Hematopoietic multipotent progenitor cell treated with erythropoietin and hydrocortisone succinate and interleukin-3 and kit ligand, for 8 days (in vitro differentiated cells): ENCODE data around the gene NINJ2.
"Not testable (repeated sequence)": the region's sequence is repeated elsewhere in the genome, so short reads cannot be mapped to it uniquely, and the experiment has no call there.

ENCODE experiments used
- DNase-seq: peaks from one replicate; pipeline ENCODE4 v3.0.0-alpha.2; 2015

The NINJ2 gene

DNA sequence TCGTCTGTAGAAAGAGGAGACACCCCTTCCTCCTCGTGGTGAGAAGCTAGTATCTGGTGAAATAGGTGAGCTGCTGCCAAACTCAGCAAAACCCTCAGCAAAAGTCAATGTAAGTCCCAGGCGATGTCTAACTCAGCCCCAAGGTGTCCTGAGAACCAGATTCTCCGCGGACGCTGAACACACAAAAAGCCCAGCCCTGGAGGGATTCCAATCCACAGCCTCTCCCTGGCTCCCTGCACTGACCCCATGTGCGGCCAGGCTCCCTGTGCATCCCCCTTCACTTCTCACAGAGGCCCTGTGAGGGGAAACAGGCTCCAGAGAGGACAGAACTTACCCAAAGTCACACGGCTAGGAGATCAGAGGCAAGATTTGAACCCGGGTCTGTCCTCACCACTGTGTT lies 81.5 kb downstream of the NINJ2 start:
- DNase-seq = no peak

DNA sequence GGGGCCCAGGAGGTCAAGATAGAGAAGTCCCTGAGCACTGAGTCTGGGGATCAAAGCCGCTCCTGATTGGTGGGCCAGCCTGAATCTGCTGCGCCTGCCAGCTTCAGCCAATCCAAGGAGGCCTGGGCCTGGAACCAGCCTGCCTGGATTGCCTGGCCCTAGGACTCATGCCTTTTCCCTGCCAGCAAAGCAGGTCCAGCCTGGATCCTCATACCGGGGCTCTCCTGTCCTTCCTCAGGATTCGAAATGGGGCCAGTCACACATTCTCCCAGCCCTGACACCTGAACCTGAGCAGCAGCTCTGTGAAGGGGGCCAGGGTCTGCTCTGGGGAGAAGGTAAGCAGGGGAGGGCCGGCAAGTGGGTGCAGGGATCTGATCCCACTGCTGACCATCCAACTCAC lies 81.9 kb downstream of the NINJ2 start:
- DNase-seq = no peak

DNA sequence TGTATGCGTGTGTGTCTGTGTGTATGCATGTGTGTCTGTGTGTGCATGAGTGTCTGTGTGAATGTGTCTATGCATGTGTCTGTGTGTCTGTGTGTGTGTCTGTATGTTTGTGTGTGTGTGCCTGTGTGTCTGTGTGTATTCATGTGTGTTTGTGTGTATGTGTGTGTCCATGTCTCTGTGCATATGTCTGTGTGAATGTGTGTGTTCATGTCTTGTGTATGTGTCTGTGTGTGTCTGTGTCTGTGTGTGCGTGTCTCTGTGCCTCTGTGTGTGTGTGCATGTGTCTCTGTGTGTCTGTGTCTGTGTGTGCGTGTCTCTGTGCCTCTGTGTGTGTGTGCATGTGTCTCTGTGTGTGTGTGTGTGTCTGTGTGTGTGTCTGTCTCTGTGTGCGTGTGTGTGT lies 82.4 kb downstream of the NINJ2 start:
- no peak for DNase-seq

DNA sequence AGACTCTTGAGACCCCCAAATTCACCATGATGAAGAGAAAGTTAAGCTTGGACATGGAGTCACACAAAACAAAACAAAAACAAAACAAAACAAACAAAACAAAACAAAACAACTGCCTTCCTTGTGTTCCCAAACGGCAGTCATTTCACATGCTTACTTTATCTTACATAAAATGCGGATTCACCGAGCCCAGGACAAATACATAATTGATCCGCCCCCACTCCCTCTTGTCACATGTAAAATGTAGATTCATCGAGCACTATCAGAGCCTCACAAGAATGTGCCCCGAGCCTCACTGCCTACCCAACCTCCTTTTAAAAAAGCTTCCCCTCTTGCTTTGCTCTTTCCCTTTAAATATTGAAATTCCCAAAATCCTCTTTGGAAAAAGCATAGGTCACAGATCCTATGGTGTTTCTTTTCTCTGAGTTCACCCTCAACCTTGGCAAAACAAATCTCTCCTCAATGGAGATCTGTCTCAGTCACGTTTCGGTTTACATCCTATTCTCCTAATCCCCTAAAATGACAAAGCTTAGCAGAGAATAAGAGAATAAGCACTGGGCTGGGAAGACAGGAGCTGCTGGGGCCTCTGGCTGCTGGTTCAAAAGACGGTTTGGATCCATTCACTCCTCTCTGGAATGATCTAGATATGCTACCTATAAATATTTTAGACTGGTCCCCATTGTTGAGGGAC lies 83.7 kb downstream of the NINJ2 start:
- no peak for DNase-seq

DNA sequence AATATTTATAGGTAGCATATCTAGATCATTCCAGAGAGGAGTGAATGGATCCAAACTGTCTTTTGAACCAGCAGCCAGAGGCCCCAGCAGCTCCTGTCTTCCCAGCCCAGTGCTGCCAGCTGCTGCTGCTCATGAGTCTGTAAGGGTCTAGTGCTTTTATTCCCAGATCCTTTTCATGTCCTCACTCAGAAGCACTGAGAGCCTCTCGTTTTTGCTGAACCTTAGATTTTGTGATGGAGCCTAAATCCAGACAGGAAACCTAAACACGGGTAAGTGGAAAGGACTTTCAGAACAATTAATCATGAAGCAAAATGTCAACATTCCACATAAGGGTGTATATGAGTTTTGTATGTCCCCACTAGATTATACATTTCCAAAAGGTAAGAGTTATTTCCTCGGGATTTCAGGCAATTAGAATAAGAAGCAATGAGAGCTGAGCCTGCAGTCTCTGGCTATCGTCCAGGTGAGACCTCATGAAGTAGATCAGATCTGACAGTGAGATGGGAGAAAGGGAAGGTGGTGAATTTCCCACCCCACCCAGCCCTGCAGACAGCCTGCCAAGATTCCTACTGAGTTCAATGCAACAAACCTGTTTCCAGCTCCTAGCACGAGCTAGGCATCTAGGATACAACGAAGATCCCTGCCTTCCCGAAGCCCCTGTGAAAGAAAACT lies 84.4 kb downstream of the NINJ2 start:
- DNase-seq = no peak

DNA sequence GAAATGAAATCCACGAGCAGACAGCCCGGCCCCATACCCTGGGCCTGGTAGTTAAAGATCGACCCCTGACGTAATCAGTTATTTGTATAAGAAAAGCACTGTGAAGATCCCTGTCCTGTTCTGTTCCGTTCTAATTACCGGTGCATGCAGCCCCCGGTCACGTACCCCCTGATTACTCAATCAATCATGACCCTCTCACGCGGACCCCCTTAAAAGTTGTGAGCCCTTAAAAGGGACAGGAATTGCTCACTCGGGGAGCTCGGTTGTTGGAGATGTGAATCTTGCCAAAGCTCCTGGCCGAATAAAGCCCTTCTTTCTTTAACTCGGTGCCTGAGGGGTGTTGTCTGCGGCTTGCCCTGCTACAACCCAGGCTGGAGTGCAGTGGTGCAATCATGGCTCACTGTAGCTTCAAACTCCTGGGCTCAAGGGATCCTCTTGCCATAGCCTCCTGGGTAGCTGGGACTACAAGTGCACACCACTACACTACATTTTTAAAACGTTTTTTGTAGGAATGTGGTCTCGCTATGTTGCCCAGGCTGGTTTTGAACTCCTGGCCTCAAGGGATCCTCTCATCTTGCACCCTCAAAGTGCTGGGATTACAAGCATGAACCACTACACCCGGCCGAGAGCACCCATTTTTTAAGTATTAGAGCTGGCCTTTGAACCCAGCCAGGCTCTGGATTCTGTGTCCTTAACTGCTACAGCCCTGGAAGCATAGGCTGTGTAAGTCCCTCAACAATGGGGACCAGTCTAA lies 85.1 kb downstream of the NINJ2 start:
- DNase-seq = not testable (repeated sequence)

DNA sequence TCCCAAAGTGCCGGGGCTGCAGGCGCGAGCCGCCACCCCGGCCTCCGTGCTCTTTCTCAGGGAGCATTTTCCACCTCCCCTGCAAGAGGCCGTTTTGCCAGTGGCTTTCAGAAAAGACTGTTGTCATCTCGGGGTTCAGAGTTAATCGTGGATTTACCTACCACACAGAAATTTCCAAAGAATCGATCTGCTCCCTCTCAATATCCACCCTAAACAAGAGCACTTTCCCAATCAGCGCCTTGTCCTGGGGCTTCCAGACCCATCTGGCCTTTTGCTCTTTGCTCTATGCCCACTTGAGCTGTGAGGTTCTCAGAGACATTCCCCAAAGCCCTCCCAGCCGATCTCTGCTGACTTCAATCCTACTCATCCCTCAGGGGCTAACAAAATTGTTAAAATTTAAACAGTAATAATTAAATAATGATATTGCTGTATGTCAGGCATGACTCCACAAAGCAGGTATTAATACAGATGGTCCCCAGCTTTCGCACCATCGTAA lies 86.6 kb downstream of the NINJ2 start:
- DNase-seq = no peak

DNA sequence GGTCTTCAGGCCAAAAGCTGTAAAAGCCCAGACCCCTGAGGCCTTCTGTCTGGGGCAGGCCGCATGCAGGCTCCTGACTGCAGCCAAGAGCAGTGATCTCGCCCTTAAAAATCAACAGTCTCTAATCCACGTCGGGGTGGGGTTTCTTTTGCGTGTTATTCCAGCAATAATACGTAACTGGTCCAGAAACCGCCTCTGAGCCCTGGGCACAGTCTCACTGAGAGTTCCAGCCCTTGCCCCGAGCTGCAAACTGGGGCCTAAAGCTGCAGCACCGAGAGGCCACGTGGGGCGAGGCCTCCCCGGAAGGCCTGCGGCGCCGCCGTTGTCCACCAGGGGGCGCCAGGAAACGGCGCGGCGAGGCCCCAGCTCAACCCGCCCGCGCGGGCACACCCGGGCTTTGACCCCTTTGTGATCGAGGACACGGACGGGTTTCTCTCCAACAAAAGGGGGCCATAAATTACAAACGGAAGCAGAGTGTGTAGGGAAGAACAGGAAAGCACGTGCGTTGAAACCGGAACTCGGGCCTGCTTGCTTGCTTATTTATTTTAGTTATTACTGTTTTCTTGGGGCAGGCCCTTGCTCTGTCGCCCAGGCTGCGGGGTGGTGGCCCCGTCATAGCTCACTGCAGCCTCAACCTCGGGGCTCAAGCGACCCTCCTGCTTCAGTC lies 87.2 kb downstream of the NINJ2 start:
- peak; percentile 81 for DNase-seq

DNA sequence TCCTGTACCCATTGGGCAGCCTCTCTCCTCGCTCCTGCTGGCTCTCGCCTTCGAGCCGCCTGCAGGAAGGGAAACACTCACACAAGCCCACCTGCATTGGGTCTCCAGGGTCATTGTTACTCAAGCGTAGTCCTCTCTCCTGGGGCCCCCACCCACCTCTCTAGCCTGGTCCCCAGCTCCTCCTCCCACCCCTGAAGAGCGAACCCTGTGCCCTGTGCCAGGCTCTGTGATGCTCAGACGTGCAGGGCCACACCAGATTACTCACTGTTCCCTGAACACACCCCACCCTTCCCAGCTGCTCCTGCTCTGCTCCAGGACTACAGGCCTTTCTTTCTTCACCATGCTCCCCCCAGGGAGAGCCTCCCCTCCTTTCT lies 88.1 kb downstream of the NINJ2 start:
- no peak for DNase-seq

DNA sequence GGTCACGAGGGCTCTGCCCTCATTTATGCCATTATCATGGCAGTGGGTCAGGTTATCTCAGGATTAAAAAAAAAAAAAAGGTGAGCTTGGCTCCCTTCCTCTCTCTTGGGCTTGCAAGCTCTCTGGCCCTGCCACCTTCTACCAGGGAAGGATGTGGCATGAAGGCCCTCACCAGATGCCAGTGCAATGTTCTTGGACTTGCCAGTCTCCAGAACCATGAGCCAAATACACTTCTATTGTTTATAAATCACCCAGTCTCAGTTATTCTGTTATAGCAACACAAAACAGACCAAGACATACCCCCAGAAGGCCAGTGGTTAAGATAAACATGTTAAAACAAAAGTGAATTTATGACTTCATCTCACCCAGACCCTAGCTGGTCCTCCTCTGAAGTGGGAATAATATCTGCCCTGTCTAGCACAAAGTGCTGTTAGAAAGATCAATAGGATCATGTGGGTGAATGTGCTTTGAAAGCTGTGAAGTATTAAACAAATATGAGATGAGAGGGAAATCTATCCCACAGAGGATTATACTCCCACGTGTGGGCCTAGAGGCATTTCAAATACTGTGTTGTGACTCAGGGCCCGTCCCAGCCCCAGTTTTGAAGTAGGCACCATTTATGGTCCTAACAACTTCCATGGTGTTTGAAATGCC lies 88.6 kb downstream of the NINJ2 start:
- no peak for DNase-seq

DNA sequence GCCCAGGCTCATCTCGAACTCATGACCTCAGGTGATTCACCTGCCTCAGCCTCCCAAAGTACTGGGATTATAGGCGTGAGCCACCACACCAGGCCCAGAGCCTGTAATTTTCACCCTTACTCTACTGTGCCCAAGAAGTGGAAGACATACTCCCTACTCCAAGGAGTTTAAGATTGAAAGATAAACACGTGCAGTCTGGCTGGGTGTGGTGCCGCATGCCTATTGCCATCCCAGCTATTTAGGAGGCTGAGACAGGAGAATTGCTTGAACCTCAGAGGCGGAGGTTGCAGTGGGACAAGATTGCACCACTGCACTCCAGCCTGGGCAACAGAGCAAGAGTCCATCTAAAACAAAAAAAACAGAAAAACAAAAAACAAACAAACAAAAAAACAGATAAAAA lies 90.0 kb downstream of the NINJ2 start:
- DNase-seq = no peak

DNA sequence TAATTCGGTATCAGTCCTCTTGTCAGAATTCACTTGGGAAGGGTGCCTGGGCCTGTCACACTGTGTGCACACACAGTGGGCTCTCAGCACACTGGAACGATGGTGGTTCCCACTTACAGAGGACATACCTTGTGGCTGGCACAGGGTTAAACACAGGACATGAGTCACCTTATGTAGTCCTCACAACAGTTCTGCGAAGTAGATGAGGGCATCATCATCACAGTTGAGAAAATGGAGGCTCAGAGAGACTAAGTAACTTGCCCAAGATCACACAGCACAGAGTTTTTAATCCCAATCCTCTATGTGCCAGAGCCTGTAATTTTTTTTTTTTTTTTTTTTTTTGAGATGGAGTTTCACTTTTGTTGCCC lies 90.7 kb downstream of the NINJ2 start:
- DNase-seq = no peak

DNA sequence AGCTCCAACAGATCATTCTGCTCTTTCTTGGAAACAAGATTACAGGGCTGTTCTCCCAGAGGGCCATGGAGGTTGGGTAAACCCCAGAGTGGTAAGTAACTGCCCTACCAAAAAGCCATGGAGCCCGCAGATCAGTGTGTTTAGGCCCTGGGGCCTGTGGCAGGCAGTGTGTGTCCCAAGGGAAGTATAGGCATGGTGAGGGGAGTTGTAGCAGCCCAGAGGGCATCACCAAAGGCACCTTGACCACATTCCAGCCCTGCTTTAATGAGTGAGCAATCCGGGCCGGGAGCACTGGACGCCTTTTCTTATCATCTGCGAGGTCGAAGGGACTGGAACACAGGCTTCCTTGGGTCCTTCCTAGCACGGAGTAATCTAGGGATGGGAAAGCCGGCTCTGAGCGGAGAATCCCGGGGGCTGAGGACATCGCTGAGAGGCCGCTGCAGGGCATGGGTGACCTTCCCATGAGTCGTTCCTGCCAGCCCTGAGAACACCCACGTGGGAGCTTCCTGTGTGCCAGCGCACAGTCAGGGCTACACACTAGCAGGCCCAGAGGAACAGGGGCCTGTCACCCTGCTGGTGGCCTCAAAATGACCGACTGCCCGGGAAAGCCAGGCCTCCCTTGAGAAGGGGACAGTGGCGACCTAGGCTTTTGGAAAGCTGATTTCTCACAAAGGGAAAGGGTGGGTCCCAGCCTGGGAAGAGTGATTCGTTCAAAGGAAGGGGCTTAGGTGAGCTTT lies 91.3 kb downstream of the NINJ2 start:
- no peak for DNase-seq

DNA sequence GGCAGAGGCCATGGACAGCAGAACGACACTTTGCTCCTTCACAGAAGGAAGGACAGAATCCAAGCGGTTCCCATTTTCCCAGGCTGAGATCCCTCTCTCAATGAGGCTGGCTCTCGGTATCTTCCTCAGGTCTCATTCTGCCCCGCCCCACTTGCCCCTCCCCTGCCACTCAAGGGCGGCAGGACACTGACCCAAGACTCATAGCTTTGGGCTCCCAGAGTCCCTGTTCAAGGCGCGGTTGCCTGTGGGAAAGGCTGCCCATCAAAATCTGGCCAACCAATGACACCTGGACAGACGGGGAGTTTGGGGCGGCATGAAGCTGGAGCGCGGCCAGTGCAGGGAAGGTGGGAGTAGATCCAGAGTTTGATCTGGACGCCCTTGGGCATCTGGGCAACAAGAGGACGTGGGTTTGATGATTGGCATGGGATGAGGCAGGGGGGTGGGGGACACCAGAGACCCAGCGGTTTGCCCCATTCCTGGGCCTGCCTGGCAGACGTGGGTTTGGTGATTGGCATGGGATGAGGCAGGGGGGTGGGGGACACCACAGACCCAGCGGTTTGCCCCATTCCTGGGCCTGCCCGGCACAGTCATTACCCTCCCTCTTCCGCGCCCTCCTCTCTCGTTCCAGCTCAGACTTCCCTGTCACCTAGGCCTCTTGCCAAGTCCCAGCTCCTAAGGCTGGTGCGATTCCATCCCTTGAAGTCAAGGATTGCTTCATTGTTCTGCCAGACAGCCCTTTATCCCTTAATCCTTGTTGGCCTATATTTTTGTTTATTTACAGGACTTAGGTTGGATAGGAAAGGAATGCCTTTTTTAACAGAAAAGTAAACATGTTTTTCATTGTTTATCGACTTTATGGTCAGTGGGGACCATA lies 92.1 kb downstream of the NINJ2 start:
- DNase-seq = no peak

DNA sequence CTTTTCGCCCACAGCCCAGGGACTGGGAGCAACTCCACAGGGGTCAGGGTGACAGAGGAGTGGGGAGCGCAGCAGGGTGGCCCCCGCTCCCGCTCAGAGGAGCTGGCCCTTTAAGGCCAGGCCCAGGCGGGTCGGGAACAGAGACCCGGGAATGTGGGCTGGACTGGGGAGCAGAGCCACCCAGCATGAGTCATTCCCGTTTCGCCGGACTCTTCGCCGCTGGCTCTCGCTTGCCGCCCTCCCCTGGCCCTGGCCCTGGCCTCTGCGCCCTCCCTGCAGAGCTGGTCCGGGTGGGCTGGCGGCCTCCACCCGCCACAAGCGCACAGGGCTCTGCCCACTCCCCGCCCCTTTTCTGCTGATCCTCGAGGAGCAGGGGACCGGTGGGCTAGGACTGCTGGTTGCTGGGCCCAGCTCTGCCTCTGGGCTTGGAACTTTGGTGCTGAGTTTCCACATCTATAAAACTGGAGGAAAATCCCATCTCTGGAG lies 92.8 kb downstream of the NINJ2 start:
- no peak for DNase-seq

DNA sequence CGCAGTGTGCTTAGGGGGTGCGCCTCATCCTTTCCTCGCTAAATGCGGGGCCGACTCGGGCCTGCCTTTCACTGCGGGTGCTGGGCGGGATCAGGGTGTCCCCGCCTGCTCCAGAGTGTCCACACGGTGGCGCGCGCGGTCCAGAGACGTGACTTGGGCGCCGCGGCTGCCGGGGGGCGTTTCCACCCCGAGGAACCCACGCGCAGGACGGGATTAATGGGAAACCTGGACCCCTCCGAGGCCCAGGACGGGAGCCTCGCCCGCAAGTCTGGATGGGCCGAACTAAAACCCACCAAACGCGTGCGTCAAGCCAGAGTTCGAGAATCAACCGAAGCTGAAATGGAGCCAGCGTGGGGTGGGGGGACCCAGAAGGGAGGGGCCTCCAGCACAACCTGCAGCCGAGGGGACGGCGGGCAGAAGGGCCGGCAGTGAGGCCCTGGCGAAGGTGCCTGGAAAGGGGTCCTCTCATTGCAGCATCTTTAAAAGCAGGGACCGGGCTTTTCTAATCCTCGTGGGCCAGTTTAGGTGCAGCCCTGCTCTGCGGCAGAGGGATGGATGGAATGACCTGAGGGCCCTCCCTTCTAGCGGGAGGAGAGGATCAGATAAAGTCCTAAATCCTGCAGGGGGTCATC lies 93.3 kb downstream of the NINJ2 start:
- DNase-seq = peak; percentile 78

DNA sequence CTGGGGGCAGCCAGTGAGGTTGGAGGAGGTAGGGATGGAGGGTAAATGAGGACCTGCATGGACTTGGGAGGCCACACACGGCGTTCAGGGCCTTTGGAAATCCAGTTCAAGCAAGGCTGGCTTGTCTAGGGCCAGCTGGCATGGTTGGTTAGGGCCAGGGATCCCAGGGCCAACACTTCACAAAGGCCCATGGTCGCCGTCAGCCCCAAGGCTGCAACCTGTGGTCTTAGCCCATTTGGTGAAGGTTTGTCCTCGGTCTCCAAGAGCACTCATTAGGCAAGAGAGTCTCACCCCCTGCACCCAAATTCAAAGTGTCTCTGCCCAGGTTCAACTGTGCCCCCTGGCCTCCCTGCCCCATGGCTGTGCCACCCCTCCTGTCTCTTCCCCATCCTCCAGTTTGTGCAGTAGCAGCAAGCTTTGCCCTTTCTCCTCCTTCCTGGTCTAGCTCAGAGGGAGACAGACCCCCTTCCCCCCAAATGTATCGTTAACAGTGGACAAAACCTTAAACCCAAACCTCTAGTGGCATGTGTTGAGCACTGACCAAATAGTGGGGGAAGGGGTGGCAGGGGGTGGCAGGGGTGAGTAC lies 94.1 kb downstream of the NINJ2 start:
- DNase-seq = no peak

DNA sequence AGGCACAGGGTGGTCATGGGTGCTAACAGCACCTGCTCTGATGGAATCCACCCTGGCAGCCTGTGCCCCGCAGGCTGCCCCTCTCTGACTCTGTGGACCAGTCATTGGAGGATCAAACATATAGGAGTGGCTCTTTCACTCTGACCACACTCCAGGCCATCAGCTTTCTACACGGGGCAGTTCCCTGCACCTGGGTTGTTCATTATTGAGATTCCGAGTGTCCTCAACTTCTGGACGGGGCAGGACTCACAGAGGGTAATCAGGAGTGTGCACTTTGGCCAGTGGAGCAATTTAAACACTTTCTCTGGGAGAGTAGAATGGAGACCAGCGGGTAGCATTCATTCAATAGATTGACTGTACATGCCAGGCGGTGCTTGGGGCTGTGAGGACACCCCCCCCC lies 94.8 kb downstream of the NINJ2 start:
- DNase-seq = no peak

DNA sequence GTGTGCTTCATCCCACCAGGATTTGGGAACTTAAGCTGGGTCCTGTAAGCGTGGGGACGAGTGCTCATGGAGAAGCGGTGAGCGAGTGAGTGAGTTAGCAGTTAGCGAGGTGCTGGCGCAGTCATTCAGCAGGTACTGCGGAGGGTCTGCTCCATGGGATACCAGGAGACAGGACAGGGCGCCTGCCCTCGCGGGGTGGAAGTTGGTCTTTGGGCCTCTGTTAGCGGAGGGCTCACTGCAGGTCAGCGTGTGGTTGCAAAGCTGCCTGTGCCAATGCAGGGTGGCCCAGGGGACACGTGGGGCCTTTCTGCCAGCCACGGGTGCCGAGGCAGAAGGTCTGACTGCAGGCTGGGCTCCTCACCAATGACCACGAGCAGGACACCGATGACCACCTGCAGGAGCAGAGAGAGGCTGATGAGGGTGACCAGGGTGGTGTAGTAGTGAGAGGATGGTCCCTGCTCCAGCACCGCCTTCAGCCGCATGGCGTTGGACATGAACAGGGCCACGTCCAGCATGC lies 97.6 kb downstream of the NINJ2 start:
- DNase-seq = no peak

DNA sequence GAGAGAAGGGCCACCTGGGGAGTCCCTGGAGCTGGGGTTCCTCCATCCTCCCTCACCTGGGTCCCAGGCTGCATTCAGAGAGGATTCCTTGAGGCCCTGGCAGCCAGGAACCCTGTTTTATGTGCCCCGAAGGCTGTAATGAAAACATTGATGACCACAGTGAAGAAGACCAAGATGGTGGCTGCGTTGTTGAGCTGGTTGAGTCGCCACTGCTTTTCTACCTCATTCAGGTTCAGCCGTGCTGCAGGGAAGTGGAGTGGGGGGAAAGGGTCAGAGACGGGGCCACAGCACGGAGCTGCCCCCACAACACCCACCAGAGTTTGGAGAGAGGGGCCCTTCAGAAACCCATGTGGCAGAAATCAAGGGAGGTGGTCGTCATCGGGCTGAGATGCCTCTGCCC lies 98.1 kb downstream of the NINJ2 start:
- DNase-seq = no peak
